HUES64 (cell line): ENCODE data around the gene SPIN1.

Experiments used
- H3K27ac ChIP-seq: 2 replicates; pipeline ENCODE4 v1.7.0; 2013; ENCODE audit warnings: low read depth, low read length, inconsistent platforms
- H3K27me3 ChIP-seq: 2 replicates; pipeline ENCODE4 v1.6.1; 2013; ENCODE audit warnings: mild to moderate bottlenecking, low read length; ENCODE audit not compliant: insufficient read depth
- H3K36me3 ChIP-seq: 2 replicates; pipeline ENCODE4 v1.6.1; 2013; ENCODE audit warnings: mild to moderate bottlenecking, low read length; ENCODE audit not compliant: insufficient read depth
- H3K4me1 ChIP-seq: 2 replicates; pipeline ENCODE4 v1.6.1; 2013; ENCODE audit warnings: mild to moderate bottlenecking, low read length, moderate library complexity; ENCODE audit not compliant: insufficient read depth
- H3K4me3 ChIP-seq: 2 replicates; pipeline ENCODE4 v1.5.1; 2013; ENCODE audit warnings: mild to moderate bottlenecking, low read length, moderate library complexity
- H3K9ac ChIP-seq: 2 replicates; pipeline ENCODE4 v1.6.1; 2013; ENCODE audit warnings: mild to moderate bottlenecking, low read depth, low read length
- H3K9me3 ChIP-seq: 2 replicates; pipeline ENCODE4 v1.6.1; 2013; ENCODE audit warnings: low read depth, low read length; ENCODE audit not compliant: insufficient read depth
- WGBS: fragments of 150-250, 120-280 bp; methylation state at CpG from one replicate; pipeline ENCODE4 v1.1.7; 2013; ENCODE audit warnings: missing lambda C conversion rate; 5-methylcytosine and 5-hydroxymethylcytosine counted together

SPIN1 gene

DNA sequence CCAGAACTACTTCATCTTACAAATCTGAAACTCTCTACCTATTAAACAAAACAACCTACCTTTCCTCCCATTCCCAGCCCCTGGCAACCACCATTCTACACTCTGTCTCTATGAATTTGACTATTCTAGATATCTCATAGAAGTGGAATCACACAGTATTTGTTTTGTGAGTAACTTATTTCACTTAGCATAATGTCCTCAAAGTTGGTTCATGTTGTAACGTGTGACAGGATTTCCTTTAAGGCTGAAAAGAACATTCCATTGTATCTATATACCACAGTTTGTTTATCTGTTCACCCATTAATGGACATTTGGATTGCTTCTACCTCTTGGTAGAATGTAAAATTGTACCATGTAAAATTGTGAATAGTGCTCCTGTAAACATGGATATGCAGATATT lies 76.6 kb downstream of the SPIN1 start:
- Histone ChIP-seq H3K4me1 (peaks cover 14% of the 10 kb centered on the region; the same call in 1 of the 2 replicates), H3K4me3 (no peak overlapping the region), H3K27me3 (no peaks in the 10 kb centered on the region), H3K9ac (no peak overlapping the region), H3K9me3 (no peaks in the 10 kb centered on the region), H3K36me3 (peaks cover 55% of the 10 kb centered on the region), H3K27ac (no peak overlapping the region)
- 67% methylated on average over 1 of the region's 1 CpG for WGBS

DNA sequence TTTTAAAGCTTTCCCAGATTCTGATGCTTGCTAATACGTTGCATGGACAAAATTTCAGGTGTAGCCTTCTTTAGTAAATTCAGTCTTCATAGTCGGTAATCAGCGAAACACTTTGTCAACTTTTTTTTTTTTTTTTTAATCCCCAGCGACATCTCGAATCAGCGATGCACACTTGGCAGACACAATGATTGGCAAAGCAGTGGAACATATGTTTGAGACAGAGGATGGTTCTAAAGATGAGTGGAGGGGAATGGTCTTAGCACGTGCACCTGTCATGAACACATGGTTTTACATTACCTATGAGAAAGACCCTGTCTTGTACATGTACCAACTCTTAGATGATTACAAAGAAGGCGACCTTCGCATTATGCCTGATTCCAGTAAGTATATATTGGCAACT lies 80.0 kb downstream of the SPIN1 start:
- H3K9ac ChIP-seq = no peak overlapping the region
- H3K4me1 ChIP-seq = no peaks in the 10 kb centered on the region
- H3K36me3 ChIP-seq = peaks cover 61% of the 10 kb centered on the region
- H3K27me3 ChIP-seq = no peaks in the 10 kb centered on the region
- no peak overlapping the region for H3K27ac ChIP-seq
- 93% methylated on average over 9 of the region's 9 CpGs for WGBS
- H3K9me3 ChIP-seq = no peaks in the 10 kb centered on the region
- H3K4me3 ChIP-seq = no peak overlapping the region

GRCh38 chr9:88476491-88477271 lies 88.4 kb downstream of the SPIN1 start:
- Histone ChIP-seq H3K27me3 (no peaks in the 10 kb centered on the region), H3K27ac (no peak overlapping the region), H3K4me1 (0 out of 2 replicates have a peak, but pooled peaks cover 3% of the 10 kb centered on the region), H3K4me3 (no peak overlapping the region), H3K9me3 (no peaks in the 10 kb centered on the region), H3K9ac (no peak overlapping the region), H3K36me3 (peaks cover 55% of the 10 kb centered on the region)
- WGBS = 90% methylated on average over 11 of the region's 11 CpGs

GRCh38 chr9:88477300-88477751 lies 89.1 kb downstream of the SPIN1 start:
- Histone ChIP-seq H3K4me3 (no peak overlapping the region), H3K27me3 (no peaks in the 10 kb centered on the region), H3K9me3 (no peaks in the 10 kb centered on the region), H3K36me3 (peaks cover 51% of the 10 kb centered on the region), H3K4me1 (0 out of 2 replicates have a peak, but pooled peaks cover 3% of the 10 kb centered on the region), H3K27ac (no peak overlapping the region), H3K9ac (no peak overlapping the region)
- WGBS = 95% methylated on average over 2 of the region's 3 CpGs

DNA sequence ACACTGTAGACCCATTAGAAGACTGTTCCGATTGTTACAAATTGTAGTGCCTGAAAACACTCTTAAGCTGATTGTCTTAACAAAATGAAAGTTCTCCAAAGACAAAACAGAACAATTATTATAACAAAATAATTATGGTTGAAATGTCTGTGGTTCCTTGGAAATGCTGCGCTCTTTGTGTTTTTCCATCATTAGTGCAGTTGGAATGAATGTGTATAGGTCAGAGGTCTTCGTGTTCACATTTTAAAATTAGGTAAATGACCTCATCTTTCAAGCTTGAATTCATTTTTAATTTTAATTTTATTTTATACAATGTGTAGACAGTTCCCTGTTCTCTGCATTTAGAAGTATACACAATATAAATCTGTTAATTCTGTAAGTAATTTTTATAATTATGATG lies 90.0 kb downstream of the SPIN1 start:
- H3K27me3 ChIP-seq = no peaks in the 10 kb centered on the region
- H3K4me1 ChIP-seq = 0 out of 2 replicates have a peak, but pooled peaks cover 3% of the 10 kb centered on the region
- no peak overlapping the region for H3K4me3 ChIP-seq
- no peaks in the 10 kb centered on the region for H3K9me3 ChIP-seq
- WGBS = 95% methylated on average over 2 of the region's 3 CpGs
- H3K9ac ChIP-seq = no peak overlapping the region
- H3K36me3 ChIP-seq = peaks cover 54% of the 10 kb centered on the region
- no peak overlapping the region for H3K27ac ChIP-seq

GRCh38 chr9:88481933-88482332 lies 93.7 kb downstream of the SPIN1 start:
- Histone ChIP-seq H3K4me3 (no peak overlapping the region), H3K27ac (no peak overlapping the region), H3K36me3 (peaks cover 36% of the 10 kb centered on the region), H3K9ac (no peak overlapping the region), H3K4me1 (no peaks in the 10 kb centered on the region), H3K9me3 (no peaks in the 10 kb centered on the region), H3K27me3 (no peaks in the 10 kb centered on the region)
- WGBS = 93% methylated on average over 4 of the region's 4 CpGs

DNA sequence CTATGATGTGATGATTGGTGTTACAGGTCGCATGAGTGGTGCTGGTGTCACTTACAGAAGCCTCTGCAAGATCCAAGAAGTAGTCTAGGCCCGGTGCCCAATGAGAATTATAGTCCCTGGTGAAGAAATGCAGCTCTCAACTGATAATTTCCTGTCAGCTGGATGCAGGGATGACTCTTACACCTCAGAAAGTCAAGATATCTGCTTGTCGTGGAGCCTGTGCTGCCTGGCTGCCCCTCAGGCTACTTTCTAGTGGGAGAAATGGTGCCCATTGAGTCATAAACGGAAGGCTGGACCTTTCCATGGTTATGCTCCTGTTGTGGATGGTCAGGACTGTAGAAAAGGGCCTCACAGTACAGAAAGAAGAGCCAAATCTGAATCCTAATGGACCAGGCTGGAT lies 99.9 kb downstream of the SPIN1 start:
- WGBS = 95% methylated on average over 4 of the region's 4 CpGs
- H3K9ac ChIP-seq = no peak overlapping the region

GRCh38 chr9:88494983-88495721 lies 106.9 kb downstream of the SPIN1 start:
- H3K9ac ChIP-seq = no peak overlapping the region
- H3K27ac ChIP-seq = no peak overlapping the region
- WGBS = 93% methylated on average over 17 of the region's 17 CpGs
- peaks cover 3% of the 10 kb centered on the region; the same call in 1 of the 2 replicates for H3K4me1 ChIP-seq
- H3K9me3 ChIP-seq = no peaks in the 10 kb centered on the region
- H3K4me3 ChIP-seq = no peak overlapping the region
- no peaks in the 10 kb centered on the region for H3K27me3 ChIP-seq
- no peaks in the 10 kb centered on the region for H3K36me3 ChIP-seq

More for the DNA sequence above, 99.9 kb downstream of the SPIN1 start:
- no peak overlapping the region for H3K27ac ChIP-seq
- H3K36me3 ChIP-seq = peaks cover 15% of the 10 kb centered on the region; the same call in 1 of the 2 replicates
- H3K4me1 ChIP-seq = no peaks in the 10 kb centered on the region
- no peak overlapping the region for H3K4me3 ChIP-seq
- H3K9me3 ChIP-seq = no peaks in the 10 kb centered on the region
- no peaks in the 10 kb centered on the region for H3K27me3 ChIP-seq

GRCh38 chr9:88497224-88497623 lies 109.0 kb downstream of the SPIN1 start:
- Histone ChIP-seq H3K9ac (no peak overlapping the region), H3K4me3 (no peak overlapping the region), H3K4me1 (peaks cover 3% of the 10 kb centered on the region; the same call in 1 of the 2 replicates), H3K27me3 (no peaks in the 10 kb centered on the region), H3K36me3 (no peaks in the 10 kb centered on the region), H3K9me3 (no peaks in the 10 kb centered on the region), H3K27ac (no peak overlapping the region)
- 96% methylated on average over 2 of the region's 2 CpGs for WGBS

GRCh38 chr9:88498880-88499279 lies 110.6 kb downstream of the SPIN1 start:
- no peaks in the 10 kb centered on the region for H3K9me3 ChIP-seq
- H3K36me3 ChIP-seq = no peaks in the 10 kb centered on the region
- no peak overlapping the region for H3K9ac ChIP-seq
- no peak overlapping the region for H3K27ac ChIP-seq
- peaks cover 3% of the 10 kb centered on the region; the same call in 1 of the 2 replicates for H3K4me1 ChIP-seq
- H3K27me3 ChIP-seq = no peaks in the 10 kb centered on the region
- 95% methylated on average over 5 of the region's 6 CpGs for WGBS
- H3K4me3 ChIP-seq = no peak overlapping the region

DNA sequence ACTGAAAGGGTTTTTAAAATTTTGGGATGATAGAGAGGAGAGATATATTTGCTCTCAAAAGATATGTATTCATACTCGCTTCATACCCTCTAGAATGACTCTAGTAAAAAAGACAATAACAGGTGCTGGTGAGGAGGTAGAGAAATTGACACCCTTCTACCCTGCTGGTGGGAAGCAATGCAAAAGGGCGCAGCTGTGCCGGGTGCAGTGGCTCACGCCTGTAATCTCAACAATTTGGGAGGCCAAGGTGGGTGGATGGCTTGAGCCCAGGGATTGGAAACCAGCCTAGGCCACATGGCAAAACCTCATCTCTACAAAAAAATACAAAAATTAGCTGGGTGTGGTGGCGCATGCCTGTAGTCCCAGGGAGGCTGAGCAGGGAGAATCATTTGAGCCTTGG lies 112.8 kb downstream of the SPIN1 start:
- H3K27me3 ChIP-seq = no peaks in the 10 kb centered on the region
- no peak overlapping the region for H3K9ac ChIP-seq
- 95% methylated on average over 4 of the region's 5 CpGs for WGBS
- H3K36me3 ChIP-seq = no peaks in the 10 kb centered on the region
- no peaks in the 10 kb centered on the region for H3K4me1 ChIP-seq
- H3K9me3 ChIP-seq = no peaks in the 10 kb centered on the region
- no peak overlapping the region for H3K4me3 ChIP-seq
- no peak overlapping the region for H3K27ac ChIP-seq
